Tongue (tissue), 2 donors: Measurements from ENCODE around the gene LBP. TPM values are rescaled to one million over a fixed set of nuclear protein-coding genes. Genes with fewer than 3 reads are reported as not detected.
"Not testable (repeated sequence)": the region's sequence is repeated elsewhere in the genome, so short reads cannot be mapped to it uniquely, and the experiment has no call there.

Source experiments
- DNase-seq: peaks from one replicate; pipeline ENCODE4 v3.0.0-alpha.2; 2015
- total RNA-seq: library from RNA; depleted of rRNA; stranded (reverse); fragments of >200 nt; gene quantifications from one replicate; pipeline ENCODE4 v1.2.3, GENCODE V29; 2014

The LBP gene
- total RNA-seq, 1 donor from 2014 or later = not detected

- DNase-seq = no peak
Observed at GRCh38 chr20:38320221-38320620, 26.1 kb upstream of the LBP start.

- DNase-seq = peak; percentile 82
Observed at GRCh38 chr20:38321959-38322598, 24.2 kb upstream of the LBP start.

GRCh38 chr20:38324159-38324558, 22.1 kb upstream of the LBP start:
- DNase-seq = no peak

- no peak for DNase-seq
Observed at GRCh38 chr20:38325167-38325566, 21.1 kb upstream of the LBP start.

- DNase-seq = no peak
Observed at GRCh38 chr20:38325905-38326304, 20.4 kb upstream of the LBP start.

GRCh38 chr20:38326309-38326708, 20.0 kb upstream of the LBP start:
- DNase-seq = no peak

GRCh38 chr20:38330638-38331037, 15.6 kb upstream of the LBP start:
- DNase-seq = no peak

- no peak for DNase-seq
Observed at GRCh38 chr20:38331245-38331644, 15.0 kb upstream of the LBP start.

- DNase-seq = no peak
Observed at GRCh38 chr20:38331814-38332213, 14.5 kb upstream of the LBP start.

- DNase-seq = no peak
Observed at GRCh38 chr20:38334016-38334415, 12.3 kb upstream of the LBP start.

- peak; percentile 15 for DNase-seq
Observed at GRCh38 chr20:38336726-38337125, 9.6 kb upstream of the LBP start.

- peak; percentile 10 for DNase-seq
Observed at GRCh38 chr20:38337561-38338140, 8.6 kb upstream of the LBP start.

GRCh38 chr20:38338849-38339520, 7.3 kb upstream of the LBP start:
- no peak for DNase-seq

- DNase-seq = not testable (repeated sequence)
Observed at GRCh38 chr20:38339521-38339896, 6.8 kb upstream of the LBP start.

- DNase-seq = peak; percentile 55
Observed at GRCh38 chr20:38339997-38340396, 6.3 kb upstream of the LBP start.

- DNase-seq = no peak
Observed at GRCh38 chr20:38340693-38341092, 5.6 kb upstream of the LBP start.

GRCh38 chr20:38342216-38342615, 4.1 kb upstream of the LBP start:
- DNase-seq = no peak

GRCh38 chr20:38342713-38343310, 3.5 kb upstream of the LBP start:
- no peak for DNase-seq

- DNase-seq = peak; percentile 44
Observed at GRCh38 chr20:38343311-38344106, 2.8 kb upstream of the LBP start.

GRCh38 chr20:38344107-38344701, 2.1 kb upstream of the LBP start:
- no peak for DNase-seq

GRCh38 chr20:38345643-38346042, 639 bp upstream of the LBP start:
- no peak for DNase-seq

GRCh38 chr20:38346741-38347140, 459 bp downstream of the LBP start:
- no peak for DNase-seq
